PFSK-1 (cell line): ENCODE measurements around the gene SPNS3.

Source experiments
- FOXP2 ChIP-seq: optimal IDR thresholded peaks from 2 replicates; pipeline ENCODE3; 2011; ENCODE audit warnings: borderline replicate concordance, control low read depth, inconsistent platforms; ENCODE audit not compliant: insufficient read depth; ENCODE audit errors: extremely low read length, extremely low read depth
- POLR2AphosphoS5 ChIP-seq: IDR thresholded peaks from 2 replicates; pipeline ENCODE4 v1.6.1; 2012; ENCODE audit warnings: low read depth, mild to moderate bottlenecking, control low read depth, low read length, moderate library complexity
- SIN3A ChIP-seq: IDR thresholded peaks from 2 replicates; pipeline ENCODE4 v1.6.1; 2012; ENCODE audit warnings: mild to moderate bottlenecking, low read length, moderate library complexity, borderline replicate concordance; ENCODE audit not compliant: insufficient read depth
- TAF1 ChIP-seq: IDR thresholded peaks from 2 replicates; pipeline ENCODE4 v1.6.1; 2012; ENCODE audit warnings: low read length, control low read depth, borderline replicate concordance; ENCODE audit not compliant: insufficient read depth
- TF ChIP-seq, protein P1 (sequence below), 2 experiments: IDR thresholded peaks; 2 replicates each; pipeline versions ENCODE4 v1.6.1 to v1.8.0; 2011 to 2012; ENCODE audit warnings: low read depth in 2 of 2, low read length in 2 of 2, control low read depth in 1 of 2, inconsistent platforms in 1 of 2, mild to moderate bottlenecking in 1 of 2, moderate library complexity in 1 of 2; ENCODE audit not compliant: insufficient read depth in 1 of 2

Gene SPNS3

DNA sequence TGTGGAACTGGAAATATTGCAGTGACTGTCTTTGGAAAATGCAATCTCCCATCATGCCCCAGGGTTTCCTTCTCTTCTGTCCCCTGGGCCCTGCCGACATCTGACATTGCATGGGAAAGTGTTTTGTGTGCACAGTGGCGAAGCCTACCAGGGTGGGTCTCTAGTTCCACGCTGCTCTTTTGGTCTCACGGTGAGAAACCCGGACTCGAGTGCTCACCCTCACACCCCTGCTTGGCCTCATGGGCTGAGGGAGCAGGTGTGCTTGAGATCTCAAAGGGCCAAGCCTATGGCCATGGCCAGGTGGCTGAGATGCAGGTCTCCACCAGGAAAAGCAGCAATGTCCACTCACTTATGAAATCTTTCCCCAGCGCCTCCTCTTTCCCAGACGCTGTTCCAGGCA, 32.0 kb downstream of the SPNS3 start:
- TF ChIP-seq SIN3A: no peak
- no peak for TF ChIP-seq POLR2AphosphoS5
- no peak for TF ChIP-seq TAF1
- TF ChIP-seq, protein P1, sequence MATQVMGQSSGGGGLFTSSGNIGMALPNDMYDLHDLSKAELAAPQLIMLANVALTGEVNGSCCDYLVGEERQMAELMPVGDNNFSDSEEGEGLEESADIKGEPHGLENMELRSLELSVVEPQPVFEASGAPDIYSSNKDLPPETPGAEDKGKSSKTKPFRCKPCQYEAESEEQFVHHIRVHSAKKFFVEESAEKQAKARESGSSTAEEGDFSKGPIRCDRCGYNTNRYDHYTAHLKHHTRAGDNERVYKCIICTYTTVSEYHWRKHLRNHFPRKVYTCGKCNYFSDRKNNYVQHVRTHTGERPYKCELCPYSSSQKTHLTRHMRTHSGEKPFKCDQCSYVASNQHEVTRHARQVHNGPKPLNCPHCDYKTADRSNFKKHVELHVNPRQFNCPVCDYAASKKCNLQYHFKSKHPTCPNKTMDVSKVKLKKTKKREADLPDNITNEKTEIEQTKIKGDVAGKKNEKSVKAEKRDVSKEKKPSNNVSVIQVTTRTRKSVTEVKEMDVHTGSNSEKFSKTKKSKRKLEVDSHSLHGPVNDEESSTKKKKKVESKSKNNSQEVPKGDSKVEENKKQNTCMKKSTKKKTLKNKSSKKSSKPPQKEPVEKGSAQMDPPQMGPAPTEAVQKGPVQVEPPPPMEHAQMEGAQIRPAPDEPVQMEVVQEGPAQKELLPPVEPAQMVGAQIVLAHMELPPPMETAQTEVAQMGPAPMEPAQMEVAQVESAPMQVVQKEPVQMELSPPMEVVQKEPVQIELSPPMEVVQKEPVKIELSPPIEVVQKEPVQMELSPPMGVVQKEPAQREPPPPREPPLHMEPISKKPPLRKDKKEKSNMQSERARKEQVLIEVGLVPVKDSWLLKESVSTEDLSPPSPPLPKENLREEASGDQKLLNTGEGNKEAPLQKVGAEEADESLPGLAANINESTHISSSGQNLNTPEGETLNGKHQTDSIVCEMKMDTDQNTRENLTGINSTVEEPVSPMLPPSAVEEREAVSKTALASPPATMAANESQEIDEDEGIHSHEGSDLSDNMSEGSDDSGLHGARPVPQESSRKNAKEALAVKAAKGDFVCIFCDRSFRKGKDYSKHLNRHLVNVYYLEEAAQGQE (IDR thresholded peaks at IDR 0.05; ENCODE audit: insufficient read depth in 1 of 2, low read depth in 2 of 2, low read length in 2 of 2): no peak
- TF ChIP-seq FOXP2: no peak

DNA sequence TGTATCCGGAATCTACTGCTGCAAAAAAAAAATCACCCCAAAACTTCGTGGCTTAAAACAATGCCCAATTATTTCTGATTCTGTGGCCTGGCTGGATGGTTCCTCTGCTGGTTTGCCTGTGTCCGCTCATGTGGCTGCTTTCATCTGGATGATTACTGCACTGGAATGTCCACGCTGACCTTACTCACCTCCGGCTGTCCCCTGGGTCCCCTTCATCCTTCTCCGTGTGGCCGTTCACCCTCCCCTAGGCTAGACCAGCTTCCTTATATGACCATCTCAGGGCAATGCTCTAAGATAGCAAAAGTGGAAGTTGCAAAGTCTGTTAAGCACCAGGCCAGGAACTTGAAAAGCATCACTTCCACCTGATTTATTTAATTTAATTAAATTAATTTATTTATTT, 33.5 kb downstream of the SPNS3 start:
- TF ChIP-seq, protein P1 (IDR thresholded peaks at IDR 0.05; ENCODE audit: insufficient read depth in 1 of 2, low read depth in 2 of 2, low read length in 2 of 2): no peak
- TF ChIP-seq FOXP2 (no peak), SIN3A (no peak), TAF1 (no peak), POLR2AphosphoS5 (no peak)

DNA sequence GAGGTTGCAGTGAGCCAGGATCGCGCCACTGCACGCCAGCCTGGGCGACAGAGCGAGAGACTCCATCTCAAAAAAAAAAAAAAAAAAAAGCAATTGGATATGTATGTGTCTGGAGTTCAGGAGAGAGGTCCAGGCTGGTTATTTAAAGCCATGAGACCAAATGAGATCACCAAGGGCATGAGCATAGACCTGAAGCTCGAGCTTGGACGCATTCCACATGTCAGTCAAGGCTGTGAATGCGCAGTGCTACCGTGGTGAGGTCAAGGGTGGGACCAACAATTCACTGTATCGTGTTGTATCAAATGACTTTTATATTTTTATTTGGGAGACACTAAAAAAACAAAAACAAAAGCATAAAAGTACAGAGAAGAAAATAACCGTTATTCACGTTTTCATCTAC, 35.8 kb downstream of the SPNS3 start:
- TF ChIP-seq POLR2AphosphoS5 (no peak), TAF1 (no peak), FOXP2 (no peak), SIN3A (no peak)
- TF ChIP-seq, protein P1 (IDR thresholded peaks at IDR 0.05; ENCODE audit: insufficient read depth in 1 of 2, low read depth in 2 of 2, low read length in 2 of 2): no peak

DNA sequence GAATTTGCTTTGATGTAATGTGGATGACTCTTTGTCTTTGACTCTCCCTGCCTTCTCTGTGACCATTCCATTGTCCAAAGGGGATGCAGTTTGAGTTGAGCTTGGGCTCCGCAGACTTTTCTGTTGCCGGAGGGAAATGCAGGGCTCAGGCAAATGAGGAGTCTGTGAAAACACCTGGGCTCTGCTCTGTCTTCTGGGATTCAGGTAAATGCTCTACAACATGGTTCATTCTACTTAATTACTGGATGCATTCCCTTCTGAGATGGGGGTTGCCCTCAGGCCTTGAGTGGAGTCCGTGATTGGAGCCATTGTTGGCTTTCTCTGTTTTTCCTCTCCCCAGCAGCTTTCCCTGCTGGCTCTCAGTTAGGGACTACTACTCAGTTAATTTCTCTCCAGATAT, 38.5 kb downstream of the SPNS3 start:
- TF ChIP-seq SIN3A: no peak
- TF ChIP-seq TAF1: no peak
- no peak for TF ChIP-seq POLR2AphosphoS5
- TF ChIP-seq FOXP2: no peak
- TF ChIP-seq, protein P1 (IDR thresholded peaks at IDR 0.05; ENCODE audit: insufficient read depth in 1 of 2, low read depth in 2 of 2, low read length in 2 of 2): no peak

DNA sequence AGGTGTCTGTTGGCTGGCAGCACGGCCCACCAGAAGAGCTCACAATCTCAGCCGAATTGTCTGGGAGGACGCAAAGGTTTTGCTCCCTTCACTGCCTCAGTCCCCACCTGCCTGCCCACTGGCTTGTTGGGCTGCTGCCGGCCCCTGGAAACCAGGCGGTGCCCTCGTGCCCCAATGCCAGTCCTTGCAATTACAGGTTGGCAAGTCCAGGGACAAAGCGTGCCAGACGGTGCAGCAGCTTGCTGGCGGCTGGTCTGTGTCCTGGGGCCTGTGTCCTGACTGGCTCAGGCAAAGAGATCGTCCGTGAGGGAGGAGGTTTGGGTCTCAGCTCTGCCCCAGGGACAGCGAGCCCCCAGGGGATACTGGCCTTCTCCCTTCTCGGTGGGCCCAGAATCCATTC, 40.4 kb downstream of the SPNS3 start:
- TF ChIP-seq POLR2AphosphoS5 (no peak), TAF1 (no peak), FOXP2 (no peak), SIN3A (no peak)
- TF ChIP-seq, protein P1 (IDR thresholded peaks at IDR 0.05; ENCODE audit: insufficient read depth in 1 of 2, low read depth in 2 of 2, low read length in 2 of 2): no peak
